HepG2 (cell line): Measurements from ENCODE around the gene CAPN8. TPM values are rescaled to one million over a fixed set of nuclear protein-coding genes. Genes with fewer than 3 reads are reported as not detected.

Experiments used
- ATAC-seq: fragments of 200-7000 bp; cut with Tn5 transposase; 3 replicates; pipeline ENCODE4 v1.9.1; 2020; ENCODE audit warnings: mild to moderate bottlenecking, moderate library complexity
- BruUV-seq: library from RNA; stranded (reverse); fragments of 400-500 nt; replicated peaks from 2 replicates; lab custom pipeline; 2021; lab: Mats Ljungman, UMichigan
- CTCF ChIA-PET: fragments of 300-600 bp; formaldehyde crosslinking; extraction: SDS; loops from one replicate; lab custom pipeline; 2021; ENCODE audit warnings: low total read pairs, inconsistent platforms, low intra/inter-chr PET ratio; lab: Yijun Ruan, JAX
- POLR2A ChIA-PET: fragments of 350-600 bp; sonication (Branson Sonifier 250); formaldehyde crosslinking; loops from one replicate; lab custom pipeline; 2020; ENCODE audit warnings: antibody characterized with exemption, inconsistent platforms; lab: Yijun Ruan, JAX
- DNase-seq: peaks from one replicate; pipeline ENCODE4 v3.0.0-alpha.2; 2015; ENCODE audit warnings: low spot score
- FAIRE-seq: peaks from 3 replicates; lab custom pipeline; 2011; peaks lifted over from hg19 to GRCh38; lab: Jason Lieb, UNC
- H2AFZ ChIP-seq: one replicate; pipeline ENCODE4 v1.6.1; 2011; ENCODE audit warnings: low read length, inconsistent platforms
- H3K27ac ChIP-seq: fragments of 300-600 bp; 3 replicates; pipeline ENCODE4 v1.8.0; 2011; ENCODE audit warnings: mixed run types, mild to moderate bottlenecking, mixed read lengths, low read length, inconsistent platforms; ENCODE audit not compliant: insufficient read depth; ENCODE audit errors: extremely low read length
- H3K27me3 ChIP-seq, 2 experiments: fragments of 200-600 bp in 1 of 2; 2 replicates in 1 of 2; 3 replicates in 1 of 2; pipeline versions ENCODE4 v1.6.0 to v1.8.0; 2011; ENCODE audit warnings: low read length in 2 of 2, mild to moderate bottlenecking in 2 of 2, moderate library complexity in 2 of 2, inconsistent platforms in 1 of 2; ENCODE audit not compliant: insufficient read depth in 2 of 2, control insufficient read depth in 1 of 2
- H3K36me3 ChIP-seq, 2 experiments: fragments of 200-600 bp in 1 of 2; replicated peaks in 1 of 2; 2 replicates in 1 of 2; 3 replicates in 1 of 2; pipeline versions ENCODE4 v1.5.1 to v1.8.0; 2011; ENCODE audit warnings: low read length in 2 of 2, inconsistent platforms in 1 of 2; ENCODE audit not compliant: insufficient read depth in 2 of 2, control insufficient read depth in 1 of 2
- H3K4me1 ChIP-seq: 2 replicates; pipeline ENCODE4 v1.5.1; 2012; ENCODE audit warnings: low read length, inconsistent platforms; ENCODE audit not compliant: insufficient read depth
- H3K4me2 ChIP-seq: 2 replicates; pipeline ENCODE4 v1.6.0; 2011; ENCODE audit warnings: low read depth, low read length, inconsistent platforms
- H3K4me3 ChIP-seq, 3 experiments: fragments of 200-600 bp in 1 of 3; sonication (generic), shearing (Covaris generic) in 1 of 3; replicated peaks in 1 of 3; 2 replicates each; pipeline ENCODE4 v1.5.1; 2011 to 2016; ENCODE audit warnings: low read length in 3 of 3, inconsistent platforms in 2 of 3, low read depth in 2 of 3, mild to moderate bottlenecking in 2 of 3, control low read depth in 1 of 3, mixed read lengths in 1 of 3; ENCODE audit not compliant: insufficient read depth in 1 of 3
- H3K79me2 ChIP-seq: one replicate; pipeline ENCODE4 v1.6.1; 2011; ENCODE audit warnings: low read length, inconsistent platforms; ENCODE audit not compliant: insufficient read depth
- H3K9ac ChIP-seq: 2 replicates; pipeline ENCODE4 v1.6.0; 2011; ENCODE audit warnings: mild to moderate bottlenecking, low read depth, low read length, inconsistent platforms; ENCODE audit not compliant: insufficient read depth
- H3K9me3 ChIP-seq: 2 replicates; pipeline ENCODE4 v1.5.1; 2012; ENCODE audit warnings: mild to moderate bottlenecking, low read length
- H4K20me1 ChIP-seq: 2 replicates; pipeline ENCODE4 v1.6.0; 2011; ENCODE audit warnings: inconsistent platforms, mild to moderate bottlenecking, low read length, moderate library complexity; ENCODE audit not compliant: insufficient read depth
- CBFB ChIP-seq: sonication (generic); formaldehyde crosslinking; IDR thresholded peaks from 2 replicates; pipeline ENCODE4 v1.4.0; 2020; ENCODE audit warnings: missing genetic modification reagents
- CHD2 ChIP-seq: IDR thresholded peaks from 2 replicates; pipeline ENCODE4 v1.6.1; 2011; ENCODE audit warnings: low read depth, low read length, improper control_type of control experiment
- E2F5 ChIP-seq: sonication (generic); formaldehyde crosslinking; conservative IDR thresholded peaks from 2 replicates; pipeline ENCODE4 v1.4.0; 2020; ENCODE audit warnings: missing genetic modification reagents
- FOXC1 ChIP-seq: sonication (generic); formaldehyde crosslinking; IDR thresholded peaks from 2 replicates; pipeline ENCODE4 v1.8.0; 2022; ENCODE audit warnings: mild to moderate bottlenecking, missing genetic modification reagents, borderline replicate concordance
- RCOR2 ChIP-seq: IDR thresholded peaks from 2 replicates; pipeline ENCODE4 v1.6.1; 2016; ENCODE audit warnings: missing biosample characterization, missing genetic modification reagents
- RELA ChIP-seq: sonication (generic); formaldehyde crosslinking; IDR thresholded peaks from 2 replicates; pipeline ENCODE4 v1.4.0; 2020; ENCODE audit warnings: missing genetic modification reagents
- SALL2 ChIP-seq: sonication (generic); formaldehyde crosslinking; IDR thresholded peaks from 2 replicates; pipeline ENCODE4 v1.8.1; 2023; ENCODE audit warnings: mild to moderate bottlenecking, missing genetic modification reagents, inconsistent platforms
- TBP ChIP-seq: sonication (generic); formaldehyde crosslinking; IDR thresholded peaks from 2 replicates; pipeline ENCODE4 v1.5.0; 2020; ENCODE audit warnings: missing genetic modification reagents
- YEATS4 ChIP-seq: sonication (generic); formaldehyde crosslinking; IDR thresholded peaks from 2 replicates; pipeline ENCODE4 v1.4.0; 2020; ENCODE audit warnings: missing genetic modification reagents, borderline replicate concordance
- ZBTB4 ChIP-seq: sonication (generic); formaldehyde crosslinking; IDR thresholded peaks from 2 replicates; pipeline ENCODE4 v1.4.0; 2020; ENCODE audit warnings: missing genetic modification reagents, mild to moderate bottlenecking, borderline replicate concordance
- ZBTB8A ChIP-seq: sonication (generic); formaldehyde crosslinking; IDR thresholded peaks from 2 replicates; pipeline ENCODE4 v1.4.0; 2020; ENCODE audit warnings: mild to moderate bottlenecking, low read depth, missing genetic modification reagents, borderline replicate concordance
- ZNF207 ChIP-seq: fragments of 450-650 bp; IDR thresholded peaks from 2 replicates; pipeline ENCODE4 v1.6.1; 2016; ENCODE audit warnings: antibody characterized with exemption, borderline replicate concordance
- ZSCAN31 ChIP-seq: sonication (generic); formaldehyde crosslinking; IDR thresholded peaks from 2 replicates; pipeline ENCODE4 v1.5.0; 2020; ENCODE audit warnings: low read depth, mild to moderate bottlenecking, missing genetic modification reagents
- WGBS: methylation state at CpG from one replicate; pipeline ENCODE4 v1.1.6; 2017; ENCODE audit warnings: low lambda C conversion rate; 5-methylcytosine and 5-hydroxymethylcytosine counted together
- in situ Hi-C: cut with HindIII; loops from 2 replicates; pipeline ENCODE4 v1.10.0; 2017; ENCODE audit warnings: low pct_unique_long_range_greater_than_20kb; ENCODE audit not compliant: extremely low pct_ligation_motif_present
- intact Hi-C: fragments of 100-400 bp; cut with micrococcal nuclease; formaldehyde crosslinking; loops from one replicate; pipeline ENCODE4 v1.10.0; 2022; ENCODE audit not compliant: unreplicated experiment
- polyA plus RNA-seq, 8 experiments: library from polyadenylated mRNA; depleted of rRNA in 3 of 8; stranded (reverse) in 7 of 8; unstranded in 1 of 8; fragments of >200 nt; fragmentation: Illumina TruSeq in 4 of 8; extraction: Trizol in 4 of 8; gene quantifications; 2 replicates each; pipeline versions ENCODE4 v1.2.1 to v1.2.3, GENCODE V29; 2011 to 2016; ENCODE audit warnings: low read depth in 4 of 8, missing spikeins in 1 of 8, mixed read lengths in 1 of 8; ENCODE audit not compliant: insufficient read depth in 1 of 8
- total RNA-seq, 5 experiments: library from RNA; depleted of rRNA; stranded (reverse); fragments of >200 nt; fragmentation: Illumina TruSeq; extraction: Trizol; gene quantifications; 2 replicates each; pipeline ENCODE4 v1.2.3, GENCODE V29; 2016; ENCODE audit warnings: low read depth in 1 of 5

The CAPN8 gene
- total and polyA plus RNA-seq, 2 of the 13 experiments (the other 11 are each of a cell fraction or from before 2014, with no cell fraction given), result 0.20 to 0.25 TPM

- H2AFZ ChIP-seq, result no peak overlapping the region
Observed at GRCh38 chr1:223558512-223558911, 107.0 kb downstream of the CAPN8 start.

More at GRCh38 chr1:223558512-223558911, 107.0 kb downstream of the CAPN8 start:
- 97% methylated on average over 1 of the region's 1 CpG for WGBS
- CTCF ChIA-PET, result no interaction called here
- Histone ChIP-seq H3K4me2 (no peak overlapping the region), H4K20me1 (no peaks in the 10 kb centered on the region), H3K36me3 (no peaks in the 10 kb centered on the region), H3K9me3 (no peaks in the 10 kb centered on the region), H3K9ac (no peak overlapping the region), H3K27ac (no peak overlapping the region), H3K4me3 (no peak overlapping the region), H3K4me1 (no peaks in the 10 kb centered on the region), H3K79me2 (no peaks in the 10 kb centered on the region), H3K27me3 (no peaks in the 10 kb centered on the region)
- ATAC-seq, result no peak
- BruUV-seq, result no TSS peak
- DNase-seq, result no peak
- TF ChIP-seq SALL2 (no peak), TBP (CRISPR knock-in tag) (no peak), ZNF207 (no peak), FOXC1 (CRISPR knock-in tag) (no peak), ZBTB4 (CRISPR knock-in tag) (no peak), ZSCAN31 (CRISPR knock-in tag) (no peak), ZBTB8A (no peak), YEATS4 (CRISPR knock-in tag) (no peak), RCOR2 (CRISPR knock-in tag) (no peak), CBFB (CRISPR knock-in tag) (no peak), E2F5 (CRISPR knock-in tag) (no peak), RELA (CRISPR knock-in tag) (no peak), CHD2 (no peak)
- in situ Hi-C loops (no loop called here), intact Hi-C loops (no loop called here)
- POLR2A ChIA-PET, result no interaction called here
- FAIRE-seq, result no peak
